Measurements from ENCODE around the gene NIM1K.
"Not testable (repeated sequence)": the region's sequence is repeated elsewhere in the genome, so short reads cannot be mapped to it uniquely, and the experiment has no call there.

NIM1K gene

GRCh38 chr5:43190755-43191603 lies 1.0 kb upstream of the NIM1K start:
- DNase-seq: no peak

- DNase-seq: no peak
Measured at GRCh38 chr5:43192558-43193180, 644 bp downstream of the NIM1K start.

GRCh38 chr5:43193181-43193893 lies 1.3 kb downstream of the NIM1K start:
- DNase-seq: peak in 1 of 2 experiments; percentile 32

- DNase-seq: no peak
Measured at GRCh38 chr5:43193894-43194265, 1.9 kb downstream of the NIM1K start.

- no peak for DNase-seq
Measured at GRCh38 chr5:43195670-43196265, 3.7 kb downstream of the NIM1K start.

GRCh38 chr5:43197535-43197934 lies 5.5 kb downstream of the NIM1K start:
- DNase-seq: no peak

GRCh38 chr5:43201442-43201841 lies 9.4 kb downstream of the NIM1K start:
- not testable (repeated sequence) for DNase-seq

- DNase-seq: no peak
Measured at GRCh38 chr5:43202380-43202779, 10.4 kb downstream of the NIM1K start.

GRCh38 chr5:43203373-43203772 lies 11.3 kb downstream of the NIM1K start:
- DNase-seq: no peak

GRCh38 chr5:43204958-43205357 lies 12.9 kb downstream of the NIM1K start:
- DNase-seq: no peak

GRCh38 chr5:43207601-43208000 lies 15.6 kb downstream of the NIM1K start:
- DNase-seq: no peak

GRCh38 chr5:43208658-43209057 lies 16.6 kb downstream of the NIM1K start:
- DNase-seq: no peak

- no peak for DNase-seq
Measured at GRCh38 chr5:43209060-43209459, 17.0 kb downstream of the NIM1K start.

- DNase-seq: no peak
Measured at GRCh38 chr5:43209833-43210232, 17.8 kb downstream of the NIM1K start.

- DNase-seq: no peak
Measured at GRCh38 chr5:43210570-43210969, 18.5 kb downstream of the NIM1K start.

- DNase-seq: no peak
Measured at GRCh38 chr5:43213951-43214350, 21.9 kb downstream of the NIM1K start.

GRCh38 chr5:43215073-43215631 lies 23.1 kb downstream of the NIM1K start:
- no peak for DNase-seq

- DNase-seq: no peak
Measured at GRCh38 chr5:43216941-43217340, 24.9 kb downstream of the NIM1K start.

- DNase-seq: no peak
Measured at GRCh38 chr5:43219120-43219519, 27.1 kb downstream of the NIM1K start.

GRCh38 chr5:43221502-43221901 lies 29.5 kb downstream of the NIM1K start:
- DNase-seq: no peak

GRCh38 chr5:43225649-43226245 lies 33.7 kb downstream of the NIM1K start:
- no peak for DNase-seq

- no peak for DNase-seq
Measured at GRCh38 chr5:43227655-43228054, 35.6 kb downstream of the NIM1K start.

- no peak for DNase-seq
Measured at GRCh38 chr5:43230707-43231106, 38.7 kb downstream of the NIM1K start.
